Measurements from ENCODE around the gene KRTAP16-1.
"Not testable (repeated sequence)": the region's sequence is repeated elsewhere in the genome, so short reads cannot be mapped to it uniquely, and the experiment has no call there.

The KRTAP16-1 gene

DNA sequence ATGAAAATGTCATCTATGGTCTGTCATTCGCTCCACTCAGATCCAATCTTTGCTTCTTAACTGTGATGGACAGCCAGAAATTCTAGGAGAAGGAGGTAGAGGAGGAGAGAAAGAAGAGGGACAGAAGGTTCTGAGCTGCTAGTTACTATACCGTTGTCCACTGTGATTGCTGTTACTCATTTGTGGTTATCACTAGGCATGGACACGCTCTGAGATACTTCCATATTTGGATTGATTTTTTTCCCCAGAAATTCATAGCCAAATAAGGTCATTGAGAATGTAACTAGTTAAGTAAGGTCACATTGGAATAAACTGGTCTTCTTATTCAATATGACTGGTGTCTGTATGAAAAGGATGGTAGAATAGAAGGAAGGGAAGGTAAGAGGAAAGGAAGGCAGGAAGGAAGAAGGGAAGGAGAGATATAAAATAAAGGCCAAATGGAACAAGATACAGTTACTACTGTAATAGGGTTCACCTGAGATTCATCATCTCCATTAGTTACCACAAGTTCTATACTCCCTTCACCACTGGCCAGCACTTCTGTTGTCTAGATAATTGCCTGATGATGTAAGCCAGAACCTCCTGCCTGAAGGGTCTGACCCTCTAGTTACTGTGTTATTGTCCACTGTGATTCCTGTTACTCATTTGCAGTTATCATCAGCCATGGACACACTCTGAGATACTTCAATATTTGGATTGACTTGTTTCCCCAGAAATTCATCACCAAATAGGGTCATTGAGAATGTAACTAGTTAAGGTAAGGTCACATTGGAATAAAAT is 30.7 kb downstream of the KRTAP16-1 start:
- TF ChIP-seq, protein P1, sequence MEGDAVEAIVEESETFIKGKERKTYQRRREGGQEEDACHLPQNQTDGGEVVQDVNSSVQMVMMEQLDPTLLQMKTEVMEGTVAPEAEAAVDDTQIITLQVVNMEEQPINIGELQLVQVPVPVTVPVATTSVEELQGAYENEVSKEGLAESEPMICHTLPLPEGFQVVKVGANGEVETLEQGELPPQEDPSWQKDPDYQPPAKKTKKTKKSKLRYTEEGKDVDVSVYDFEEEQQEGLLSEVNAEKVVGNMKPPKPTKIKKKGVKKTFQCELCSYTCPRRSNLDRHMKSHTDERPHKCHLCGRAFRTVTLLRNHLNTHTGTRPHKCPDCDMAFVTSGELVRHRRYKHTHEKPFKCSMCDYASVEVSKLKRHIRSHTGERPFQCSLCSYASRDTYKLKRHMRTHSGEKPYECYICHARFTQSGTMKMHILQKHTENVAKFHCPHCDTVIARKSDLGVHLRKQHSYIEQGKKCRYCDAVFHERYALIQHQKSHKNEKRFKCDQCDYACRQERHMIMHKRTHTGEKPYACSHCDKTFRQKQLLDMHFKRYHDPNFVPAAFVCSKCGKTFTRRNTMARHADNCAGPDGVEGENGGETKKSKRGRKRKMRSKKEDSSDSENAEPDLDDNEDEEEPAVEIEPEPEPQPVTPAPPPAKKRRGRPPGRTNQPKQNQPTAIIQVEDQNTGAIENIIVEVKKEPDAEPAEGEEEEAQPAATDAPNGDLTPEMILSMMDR (IDR thresholded peaks at IDR 0.05; ENCODE audit: insufficient read depth, missing control alignments): no peak
- DNase-seq (ENCODE audit: insufficient read length, low spot score) (no peak), FAIRE-seq (no peak)

- not testable (repeated sequence) for FAIRE-seq
Measured at GRCh38 chr17:41275648-41276190, 33.4 kb downstream of the KRTAP16-1 start, which contains the start of gene KRTAP9-7. Gene KRTAP9-7, plus strand, starts transcription at chr17:41275698. Its CDS starts 0 bp downstream, at chr17:41275698.

DNA sequence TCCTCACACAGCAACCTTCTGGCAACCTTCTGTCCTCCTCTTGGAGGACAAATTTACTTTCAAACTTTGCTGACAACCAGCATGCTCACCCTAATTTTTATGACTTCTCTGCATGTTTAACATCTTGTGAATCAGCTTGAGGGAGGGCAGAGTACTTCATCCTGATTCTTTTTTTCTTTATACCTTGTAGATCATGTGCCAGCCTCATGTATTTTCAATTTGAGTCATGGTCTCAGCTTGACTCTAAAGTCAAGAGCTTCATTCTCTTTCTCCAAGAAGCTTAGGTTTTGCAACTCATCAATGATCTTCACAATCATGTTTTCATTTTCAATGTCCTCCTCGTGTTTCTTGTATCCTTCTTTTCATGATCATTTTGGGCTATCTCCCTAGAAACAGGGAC is 37.3 kb downstream of the KRTAP16-1 start:
- DNase-seq (ENCODE audit: insufficient read length, low spot score) (no peak), FAIRE-seq (no peak)
- TF ChIP-seq, protein P1 (IDR thresholded peaks at IDR 0.05; ENCODE audit: insufficient read depth, missing control alignments): no peak

More at GRCh38 chr17:41275648-41276190, 33.4 kb downstream of the KRTAP16-1 start, which contains the start of gene KRTAP9-7:
- DNase-seq (ENCODE audit: insufficient read length, low spot score): not testable (repeated sequence)

DNA sequence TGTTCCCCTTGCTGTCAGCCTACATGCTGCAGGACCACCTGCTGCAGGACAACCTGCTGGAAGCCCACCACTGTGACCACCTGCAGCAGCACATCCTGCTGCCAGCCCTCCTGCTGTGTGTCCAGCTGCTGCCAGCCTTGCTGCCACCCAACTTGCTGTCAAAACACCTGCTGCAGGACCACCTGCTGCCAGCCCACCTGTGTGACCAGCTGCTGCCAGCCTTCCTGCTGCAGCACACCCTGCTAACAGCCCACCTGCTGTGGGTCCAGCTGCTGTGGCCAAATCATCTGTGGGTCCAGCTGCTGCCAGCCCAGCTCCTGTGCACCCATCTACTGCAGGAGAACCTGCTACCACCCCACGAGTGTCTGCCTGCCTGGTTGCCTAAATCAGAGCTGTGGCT is 37.8 kb downstream of the KRTAP16-1 start:
- not testable (repeated sequence) for FAIRE-seq

DNA sequence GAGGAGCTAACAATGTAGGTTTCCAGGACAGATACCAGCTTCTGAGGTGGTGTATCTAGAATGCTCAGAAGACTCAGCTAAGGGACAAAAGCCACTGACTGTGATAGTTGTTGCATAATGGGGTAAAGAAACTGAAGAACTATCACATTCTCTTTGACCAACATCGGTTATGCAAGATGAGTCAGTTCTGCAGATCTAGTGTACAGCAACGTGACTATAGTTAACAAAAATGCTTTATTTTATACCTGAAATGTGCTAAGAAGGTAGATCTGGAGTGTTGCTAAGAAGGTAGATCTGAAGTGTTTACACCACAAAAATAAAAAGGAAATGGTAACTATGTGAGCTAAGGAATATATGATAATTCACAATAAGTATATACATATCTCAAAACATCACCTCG is 41.4 kb downstream of the KRTAP16-1 start:
- FAIRE-seq: no peak
- TF ChIP-seq, protein P1 (IDR thresholded peaks at IDR 0.05; ENCODE audit: insufficient read depth, missing control alignments): no peak
- no peak for DNase-seq (ENCODE audit: insufficient read length, low spot score)

More for the DNA sequence above, 37.8 kb downstream of the KRTAP16-1 start:
- DNase-seq (ENCODE audit: insufficient read length, low spot score): not testable (repeated sequence)

DNA sequence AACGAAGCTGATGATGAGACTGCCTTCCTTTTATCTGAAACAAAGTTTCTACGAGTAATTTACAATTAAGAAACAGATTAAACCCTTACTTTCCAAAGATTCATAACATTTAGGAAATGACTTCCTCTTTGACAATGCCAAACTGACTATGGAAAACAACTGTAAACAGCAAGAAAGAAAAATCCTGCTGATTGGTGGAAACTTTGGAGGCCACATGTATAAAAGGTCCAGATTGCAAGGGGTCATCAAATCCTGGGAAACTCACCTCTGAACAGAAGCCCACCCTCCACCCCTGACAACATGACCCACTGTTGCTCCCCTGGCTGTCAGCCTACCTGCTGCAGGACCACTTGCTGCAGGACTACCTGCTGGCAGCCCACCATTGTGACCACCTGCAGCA is 44.0 kb downstream of the KRTAP16-1 start, which contains the start of gene KRTAP9-6:
KRTAP9-6 (plus strand) TSS at position 301 of the 400 bp plus-strand sequence; CDS start at position 301, 0 bp downstream.
- DNase-seq (ENCODE audit: insufficient read length, low spot score) (no peak), FAIRE-seq (no peak)

GRCh38 chr17:41264599-41264998 is 44.5 kb downstream of the KRTAP16-1 start:
- FAIRE-seq: no peak
- DNase-seq (ENCODE audit: insufficient read length, low spot score): no peak
- TF ChIP-seq, protein P1 (IDR thresholded peaks at IDR 0.05; ENCODE audit: insufficient read depth, missing control alignments): no peak

More for the DNA sequence above, 44.0 kb downstream of the KRTAP16-1 start, which contains the start of gene KRTAP9-6:
- TF ChIP-seq, protein P1 (IDR thresholded peaks at IDR 0.05; ENCODE audit: insufficient read depth, missing control alignments): no peak

DNA sequence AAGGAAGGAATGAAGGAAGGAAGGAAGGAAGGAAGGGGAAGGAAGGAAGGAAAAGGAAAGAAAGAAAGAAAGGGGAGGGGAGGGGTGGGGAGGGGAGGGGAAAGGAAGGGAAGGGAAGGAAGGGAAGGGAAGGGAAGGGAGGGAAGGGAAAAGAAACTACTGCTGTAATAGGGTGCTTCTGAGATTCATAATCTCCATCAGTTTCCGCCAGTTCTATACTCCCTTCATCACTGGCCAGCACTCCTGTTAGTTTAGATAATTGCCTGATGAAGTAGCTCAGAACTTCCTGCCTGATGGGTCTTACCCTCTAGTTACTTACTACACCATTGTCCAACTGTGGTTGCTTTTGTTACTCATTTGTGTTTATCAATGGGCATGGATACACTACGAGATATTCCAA is 45.9 kb downstream of the KRTAP16-1 start:
- TF ChIP-seq, protein P1 (IDR thresholded peaks at IDR 0.05; ENCODE audit: insufficient read depth, missing control alignments): no peak
- no peak for DNase-seq (ENCODE audit: insufficient read length, low spot score)
- no peak for FAIRE-seq

Data from D721Med (cell line).